Duodenal mucosa (tissue), 2 donors: Measurements from ENCODE around the gene STIMATE.

Source experiments
- H3K27ac ChIP-seq: one replicate; pipeline ENCODE4 v1.7.0; 2013; ENCODE audit warnings: low read depth, low read length
- H3K27me3 ChIP-seq, 2 donors: one replicate each; pipeline ENCODE4 v1.7.0; 2013; ENCODE audit warnings: low read length in 2 of 2, control low read depth in 1 of 2; ENCODE audit not compliant: insufficient read depth in 2 of 2, control insufficient read depth in 1 of 2
- H3K36me3 ChIP-seq, 2 donors: one replicate each; pipeline ENCODE4 v1.7.0; 2013; ENCODE audit warnings: low read length in 2 of 2, control low read depth in 1 of 2; ENCODE audit not compliant: insufficient read depth in 2 of 2, control insufficient read depth in 1 of 2
- H3K4me1 ChIP-seq, 2 donors: one replicate each; pipeline ENCODE4 v1.7.0; 2013; ENCODE audit warnings: low read length in 2 of 2, control low read depth in 1 of 2; ENCODE audit not compliant: insufficient read depth in 2 of 2, control insufficient read depth in 1 of 2
- H3K4me3 ChIP-seq, 2 donors: one replicate each; pipeline ENCODE4 v1.7.0; 2013; ENCODE audit warnings: low read length in 2 of 2, low read depth in 1 of 2
- H3K9ac ChIP-seq, 2 donors: one replicate each; pipeline ENCODE4 v1.7.0; 2013; ENCODE audit warnings: low read length in 2 of 2, low read depth in 1 of 2
- H3K9me3 ChIP-seq, 2 donors: one replicate each; pipeline ENCODE4 v1.7.0; 2013; ENCODE audit warnings: low read length in 2 of 2, control low read depth in 1 of 2; ENCODE audit not compliant: control insufficient read depth in 1 of 2

The STIMATE gene

GRCh38 chr3:52856666-52857065 lies 40.7 kb downstream of the STIMATE start:
- Histone ChIP-seq H3K27ac (no peak overlapping the region), H3K9ac (no peak overlapping the region), H3K36me3 (peaks cover 0 to 19% of the 10 kb centered on the region in 2 donors), H3K4me1 (no peaks in the 10 kb centered on the region), H3K27me3 (no peaks in the 10 kb centered on the region), H3K9me3 (no peaks in the 10 kb centered on the region), H3K4me3 (no peak overlapping the region)

GRCh38 chr3:52854013-52854412 lies 43.3 kb downstream of the STIMATE start:
- Histone ChIP-seq H3K27ac (no peak overlapping the region), H3K4me1 (no peaks in the 10 kb centered on the region), H3K9ac (no peak overlapping the region), H3K4me3 (no peak overlapping the region), H3K9me3 (no peaks in the 10 kb centered on the region), H3K27me3 (no peaks in the 10 kb centered on the region), H3K36me3 (peaks cover 5 to 30% of the 10 kb centered on the region in 2 donors)

- H3K27me3 ChIP-seq, result no peaks in the 10 kb centered on the region
- H3K4me3 ChIP-seq, result no peak overlapping the region
- no peaks in the 10 kb centered on the region for H3K9me3 ChIP-seq
- H3K4me1 ChIP-seq, result no peaks in the 10 kb centered on the region
- peaks cover 8 to 39% of the 10 kb centered on the region in 2 donors for H3K36me3 ChIP-seq
- H3K9ac ChIP-seq, result no peak overlapping the region
- no peak overlapping the region for H3K27ac ChIP-seq
These were observed 44.9 kb downstream of the STIMATE start for GRCh38 chr3:52852419-52852818.

GRCh38 chr3:52851348-52851747 lies 46.0 kb downstream of the STIMATE start:
- Histone ChIP-seq H3K27ac (no peak overlapping the region), H3K4me1 (no peaks in the 10 kb centered on the region), H3K9ac (no peak overlapping the region), H3K4me3 (no peak overlapping the region), H3K9me3 (no peaks in the 10 kb centered on the region), H3K27me3 (no peaks in the 10 kb centered on the region), H3K36me3 (peaks cover 8 to 39% of the 10 kb centered on the region in 2 donors)

GRCh38 chr3:52849656-52850055 lies 47.7 kb downstream of the STIMATE start:
- peaks cover 0 to 6% of the 10 kb centered on the region in 2 donors for H3K4me1 ChIP-seq
- H3K27ac ChIP-seq, result no peak overlapping the region
- H3K4me3 ChIP-seq, result no peak overlapping the region
- H3K9me3 ChIP-seq, result no peaks in the 10 kb centered on the region
- no peaks in the 10 kb centered on the region for H3K27me3 ChIP-seq
- peaks cover 8 to 34% of the 10 kb centered on the region in 2 donors for H3K36me3 ChIP-seq
- no peak overlapping the region for H3K9ac ChIP-seq

GRCh38 chr3:52848617-52849016 lies 48.7 kb downstream of the STIMATE start:
- Histone ChIP-seq H3K4me1 (peaks cover 0 to 6% of the 10 kb centered on the region in 2 donors), H3K4me3 (no peak overlapping the region), H3K27me3 (no peaks in the 10 kb centered on the region), H3K9ac (no peak overlapping the region), H3K27ac (no peak overlapping the region), H3K36me3 (peaks cover 8 to 34% of the 10 kb centered on the region in 2 donors), H3K9me3 (no peaks in the 10 kb centered on the region)

- Histone ChIP-seq H3K27ac (no peak overlapping the region), H3K36me3 (peaks cover 8 to 34% of the 10 kb centered on the region in 2 donors), H3K4me3 (no peak overlapping the region), H3K9me3 (no peaks in the 10 kb centered on the region), H3K4me1 (peaks cover 0 to 6% of the 10 kb centered on the region in 2 donors), H3K27me3 (no peaks in the 10 kb centered on the region), H3K9ac (no peak overlapping the region)
These were observed 49.6 kb downstream of the STIMATE start for GRCh38 chr3:52847726-52848125.

- Histone ChIP-seq H3K9me3 (no peaks in the 10 kb centered on the region), H3K27ac (no peak overlapping the region), H3K27me3 (no peaks in the 10 kb centered on the region), H3K36me3 (peaks cover 8 to 35% of the 10 kb centered on the region in 2 donors), H3K9ac (no peak overlapping the region), H3K4me1 (peaks cover 0 to 6% of the 10 kb centered on the region in 2 donors), H3K4me3 (no peak overlapping the region)
These were observed 50.1 kb downstream of the STIMATE start for GRCh38 chr3:52847241-52847640.

- Histone ChIP-seq H3K4me3 (no peak overlapping the region), H3K9ac (no peak overlapping the region), H3K27ac (no peak overlapping the region), H3K27me3 (no peaks in the 10 kb centered on the region), H3K4me1 (peaks cover 0 to 6% of the 10 kb centered on the region in 2 donors), H3K36me3 (peaks cover 8 to 35% of the 10 kb centered on the region in 2 donors), H3K9me3 (no peaks in the 10 kb centered on the region)
These were observed 50.8 kb downstream of the STIMATE start for GRCh38 chr3:52846432-52846965.

GRCh38 chr3:52845691-52846431 lies 51.5 kb downstream of the STIMATE start:
- Histone ChIP-seq H3K4me1 (peaks cover 0 to 6% of the 10 kb centered on the region in 2 donors), H3K9ac (no peak overlapping the region)

More at GRCh38 chr3:52845691-52846431, 51.5 kb downstream of the STIMATE start:
- Histone ChIP-seq H3K27ac (no peak overlapping the region), H3K4me3 (no peak overlapping the region), H3K27me3 (no peaks in the 10 kb centered on the region), H3K36me3 (peaks cover 3 to 37% of the 10 kb centered on the region in 2 donors), H3K9me3 (no peaks in the 10 kb centered on the region)
